ENCODE results near the gene KREMEN1.

Gene KREMEN1

GRCh38 chr22:29072193-29072978 is 449 bp upstream of the KREMEN1 start:
- peak; percentile 14 for DNase-seq (ENCODE audit: extremely low read depth, low read depth)
- no peak for TF ChIP-seq CTCF (IDR thresholded peaks at IDR 0.05; ENCODE audit: low read depth, low read length)

DNA sequence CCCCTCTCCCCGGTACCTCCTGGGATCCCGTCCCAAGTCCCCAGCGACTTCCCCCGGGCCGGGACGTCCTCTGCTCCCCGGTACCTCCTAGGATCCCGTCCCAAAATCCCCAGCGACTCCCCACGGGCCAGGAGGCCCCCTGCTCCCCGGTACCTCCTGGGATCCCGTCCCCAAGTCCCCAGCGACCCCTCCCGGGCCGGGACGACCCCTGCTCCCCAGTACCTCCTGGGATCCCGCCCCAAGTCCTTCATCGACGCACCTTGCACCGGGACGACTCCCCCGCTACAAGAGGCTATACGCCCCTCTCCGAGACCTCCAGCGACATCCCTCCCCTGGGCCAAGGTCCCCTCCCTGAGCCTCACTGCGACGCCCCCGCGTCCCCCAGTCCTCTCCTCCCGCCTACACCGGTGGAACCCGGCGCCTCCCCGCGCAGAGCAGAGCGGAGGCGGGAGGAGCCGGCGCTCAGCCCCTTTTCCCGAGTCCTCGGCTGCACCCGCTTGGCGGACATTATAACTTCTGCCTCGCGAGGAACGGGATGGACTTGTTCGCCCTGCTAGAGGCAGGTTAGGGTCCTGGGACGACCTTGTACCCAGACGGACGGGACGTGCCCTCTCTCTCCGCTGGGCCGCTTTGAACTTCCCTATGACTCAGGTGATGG is 912 bp downstream of the KREMEN1 start:
- no peak for DNase-seq (ENCODE audit: extremely low read depth, low read depth)
- no peak for TF ChIP-seq CTCF (IDR thresholded peaks at IDR 0.05; ENCODE audit: low read depth, low read length)

DNA sequence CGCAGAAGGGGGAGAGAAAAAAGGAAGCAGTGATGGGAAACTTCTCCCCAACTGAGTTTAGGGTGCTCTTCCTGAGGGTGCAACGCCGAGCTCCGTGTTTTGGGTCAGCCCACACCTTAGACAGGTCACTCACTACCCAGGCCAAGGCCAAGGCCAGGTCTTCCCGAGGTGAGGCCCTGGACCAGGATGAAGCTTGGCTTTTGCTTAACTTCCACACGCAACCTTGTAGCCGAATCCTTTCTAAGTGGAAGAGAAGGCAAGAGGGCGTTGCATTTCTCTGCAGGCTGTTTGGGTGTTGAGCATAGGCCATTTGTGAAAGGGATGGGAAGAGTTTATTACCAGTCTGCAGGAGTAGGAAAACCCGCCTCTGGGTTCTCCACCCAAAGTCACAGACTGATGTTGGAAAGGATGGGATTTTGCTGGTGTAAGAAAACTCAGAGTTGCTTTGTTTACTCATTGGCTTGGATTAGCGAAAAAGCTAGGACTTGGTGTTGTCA is 1.5 kb downstream of the KREMEN1 start:
- DNase-seq (ENCODE audit: extremely low read depth, low read depth): no peak
- TF ChIP-seq CTCF (IDR thresholded peaks at IDR 0.05; ENCODE audit: low read depth, low read length): no peak

- no peak for DNase-seq (ENCODE audit: extremely low read depth, low read depth)
- peak; percentile 5 for TF ChIP-seq CTCF (IDR thresholded peaks at IDR 0.05; ENCODE audit: low read depth, low read length)
Observed at GRCh38 chr22:29078036-29078868, 5.4 kb downstream of the KREMEN1 start.

GRCh38 chr22:29078869-29079207 is 6.0 kb downstream of the KREMEN1 start:
- no peak for DNase-seq (ENCODE audit: extremely low read depth, low read depth)

DNA sequence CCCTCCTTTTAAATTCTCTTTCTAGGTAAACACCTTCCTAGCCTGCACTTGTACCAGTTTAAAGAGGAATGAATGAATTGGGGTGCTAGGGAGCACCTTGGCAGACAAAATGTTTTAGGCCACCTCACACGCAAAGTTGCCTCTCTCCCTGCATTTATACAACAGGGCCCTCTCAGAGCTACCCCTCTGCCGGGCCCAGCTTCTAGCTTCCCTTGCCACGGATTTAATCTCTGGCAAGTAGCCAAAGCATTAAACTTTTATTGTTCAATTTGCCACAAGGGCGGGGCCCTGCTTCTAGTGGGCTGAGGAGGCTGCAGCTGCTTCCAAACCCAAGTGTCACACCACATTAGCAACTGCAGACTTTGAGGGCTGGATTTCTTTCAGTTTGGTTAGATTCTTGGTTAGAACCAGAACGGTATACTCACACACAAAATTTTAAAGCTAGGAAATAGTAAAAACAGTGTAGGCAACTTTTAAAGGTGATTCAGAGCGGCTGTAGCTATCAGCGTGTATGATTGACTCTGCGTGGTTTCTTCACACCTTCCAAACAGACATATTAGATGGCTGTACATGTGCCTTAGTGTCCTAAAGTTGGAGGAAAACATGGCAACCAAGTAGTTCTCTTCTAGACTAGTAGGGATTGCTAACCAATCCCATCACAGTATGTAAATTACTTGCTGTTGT is 6.5 kb downstream of the KREMEN1 start:
- no peak for TF ChIP-seq CTCF (IDR thresholded peaks at IDR 0.05; ENCODE audit: low read depth, low read length)

More at GRCh38 chr22:29078869-29079207, 6.0 kb downstream of the KREMEN1 start:
- no peak for TF ChIP-seq CTCF (IDR thresholded peaks at IDR 0.05; ENCODE audit: low read depth, low read length)

More for the DNA sequence above, 6.5 kb downstream of the KREMEN1 start:
- DNase-seq (ENCODE audit: extremely low read depth, low read depth): peak; percentile 16
